NB4 (cell line): ENCODE results near the gene CAMK2D.

Source experiments
- DNase-seq: peaks from one replicate; pipeline ENCODE4 v3.0.0; 2010; ENCODE audit warnings: low read depth
- H3K4me3 ChIP-seq: one replicate; pipeline ENCODE4 v1.5.1; 2011; ENCODE audit warnings: mild to moderate bottlenecking, low read depth, low read length, moderate library complexity
- MYC ChIP-seq: IDR thresholded peaks from 2 replicates; pipeline ENCODE4 v1.6.1; 2011; ENCODE audit warnings: low read depth, low read length
- POLR2A ChIP-seq: IDR thresholded peaks from 2 replicates; pipeline ENCODE4 v1.6.1; 2011; ENCODE audit warnings: mild to moderate bottlenecking; ENCODE audit not compliant: insufficient read length; ENCODE audit errors: extremely low read depth
- TF ChIP-seq, protein P1 (sequence below): IDR thresholded peaks from one replicate; pipeline ENCODE4 v1.5.1; 2012; ENCODE audit warnings: low read depth, low read length
- TF ChIP-seq, protein P2 (sequence below): IDR thresholded peaks from 2 replicates; pipeline ENCODE4 v1.6.1; 2011; ENCODE audit warnings: low read depth, low read length

Gene CAMK2D

DNA sequence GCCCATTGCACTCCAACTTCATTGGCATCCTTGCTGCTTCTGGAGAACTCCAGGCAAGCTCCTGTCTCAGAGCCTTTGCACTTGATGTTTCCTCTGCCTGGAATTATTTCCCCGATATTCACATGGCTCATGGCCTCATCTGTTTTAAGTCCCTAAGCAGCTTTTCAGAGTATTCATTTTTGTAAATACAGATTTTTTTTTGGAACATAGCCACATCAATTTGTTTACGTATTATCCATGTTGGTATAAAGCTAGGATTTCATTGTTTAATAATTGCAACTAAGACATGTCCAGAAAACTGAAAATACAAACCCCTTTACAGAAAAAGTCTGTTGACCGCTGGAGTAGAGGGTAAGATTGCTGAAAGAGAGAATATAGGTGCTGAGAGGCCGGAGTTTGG lies 142.0 kb downstream of the CAMK2D start:
- no peak for DNase-seq
- no peak overlapping the region for H3K4me3 ChIP-seq
- TF ChIP-seq POLR2A: no peak
- TF ChIP-seq, protein P1, sequence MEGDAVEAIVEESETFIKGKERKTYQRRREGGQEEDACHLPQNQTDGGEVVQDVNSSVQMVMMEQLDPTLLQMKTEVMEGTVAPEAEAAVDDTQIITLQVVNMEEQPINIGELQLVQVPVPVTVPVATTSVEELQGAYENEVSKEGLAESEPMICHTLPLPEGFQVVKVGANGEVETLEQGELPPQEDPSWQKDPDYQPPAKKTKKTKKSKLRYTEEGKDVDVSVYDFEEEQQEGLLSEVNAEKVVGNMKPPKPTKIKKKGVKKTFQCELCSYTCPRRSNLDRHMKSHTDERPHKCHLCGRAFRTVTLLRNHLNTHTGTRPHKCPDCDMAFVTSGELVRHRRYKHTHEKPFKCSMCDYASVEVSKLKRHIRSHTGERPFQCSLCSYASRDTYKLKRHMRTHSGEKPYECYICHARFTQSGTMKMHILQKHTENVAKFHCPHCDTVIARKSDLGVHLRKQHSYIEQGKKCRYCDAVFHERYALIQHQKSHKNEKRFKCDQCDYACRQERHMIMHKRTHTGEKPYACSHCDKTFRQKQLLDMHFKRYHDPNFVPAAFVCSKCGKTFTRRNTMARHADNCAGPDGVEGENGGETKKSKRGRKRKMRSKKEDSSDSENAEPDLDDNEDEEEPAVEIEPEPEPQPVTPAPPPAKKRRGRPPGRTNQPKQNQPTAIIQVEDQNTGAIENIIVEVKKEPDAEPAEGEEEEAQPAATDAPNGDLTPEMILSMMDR: no peak
- no peak for TF ChIP-seq MYC
- TF ChIP-seq, protein P2, sequence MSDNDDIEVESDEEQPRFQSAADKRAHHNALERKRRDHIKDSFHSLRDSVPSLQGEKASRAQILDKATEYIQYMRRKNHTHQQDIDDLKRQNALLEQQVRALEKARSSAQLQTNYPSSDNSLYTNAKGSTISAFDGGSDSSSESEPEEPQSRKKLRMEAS: no peak

DNA sequence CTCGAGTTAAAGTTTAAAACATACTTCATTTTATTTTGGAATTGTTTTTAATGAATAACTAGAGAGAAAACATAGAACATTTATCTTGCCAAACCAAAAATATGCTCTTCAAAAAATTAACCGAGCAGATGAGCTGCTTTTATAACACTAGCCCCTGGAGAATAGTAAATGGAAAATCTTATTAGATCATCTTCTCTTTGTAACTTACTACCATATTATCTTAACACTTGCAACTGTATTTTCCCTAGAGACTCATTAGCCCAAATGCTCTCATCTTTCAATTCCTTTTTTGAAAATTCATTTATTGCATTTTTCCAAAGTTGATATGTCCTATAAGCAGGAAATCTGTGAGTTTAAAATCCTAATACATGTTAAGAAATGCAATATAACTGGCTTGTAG lies 143.3 kb downstream of the CAMK2D start:
- H3K4me3 ChIP-seq: no peak overlapping the region
- TF ChIP-seq, protein P1: no peak
- TF ChIP-seq, protein P2: no peak
- TF ChIP-seq POLR2A: no peak
- TF ChIP-seq MYC: no peak
- DNase-seq: no peak

DNA sequence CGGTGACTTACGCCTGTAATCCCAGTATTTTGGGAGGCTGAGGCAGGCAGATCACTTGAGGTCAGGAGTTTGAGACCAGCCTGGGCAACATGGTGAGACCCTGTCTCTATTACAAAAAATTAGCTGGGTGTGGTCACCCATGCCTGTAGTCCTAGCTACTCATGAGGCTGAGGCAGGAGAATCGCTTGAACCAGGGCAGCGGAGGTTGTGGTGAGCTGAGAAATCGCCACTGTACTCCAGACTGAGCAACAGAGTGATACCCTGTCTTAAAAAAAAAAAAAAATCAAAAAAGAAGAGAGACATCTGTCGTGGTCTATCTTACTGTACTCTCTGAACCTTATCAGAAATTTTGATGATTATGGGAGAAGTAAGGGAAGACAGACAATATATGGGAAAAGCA lies 144.3 kb downstream of the CAMK2D start:
- DNase-seq: no peak
- no peak for TF ChIP-seq MYC
- no peak for TF ChIP-seq POLR2A
- TF ChIP-seq, protein P2: no peak
- TF ChIP-seq, protein P1: no peak
- no peak overlapping the region for H3K4me3 ChIP-seq

DNA sequence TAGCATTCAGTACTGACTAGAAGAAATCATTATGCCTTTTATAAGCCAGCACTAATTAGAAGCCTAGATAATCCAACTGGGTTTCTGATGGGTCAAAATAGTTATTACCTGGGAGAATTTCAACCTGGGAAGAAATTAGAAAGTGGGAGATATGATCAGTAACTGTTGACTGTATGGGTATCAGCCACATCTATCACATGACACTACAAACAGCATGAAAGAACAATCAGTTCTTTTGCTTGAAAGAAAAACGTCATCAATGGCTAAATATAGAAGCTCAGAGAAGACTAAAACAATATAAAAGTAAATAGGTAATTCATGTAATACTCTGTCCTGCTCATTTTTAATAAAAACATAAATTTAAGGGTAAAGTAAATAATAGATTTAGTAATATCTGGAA lies 145.1 kb downstream of the CAMK2D start:
- no peak overlapping the region for H3K4me3 ChIP-seq
- no peak for DNase-seq
- TF ChIP-seq POLR2A (no peak), MYC (no peak)
- TF ChIP-seq, protein P1: no peak
- TF ChIP-seq, protein P2: no peak

DNA sequence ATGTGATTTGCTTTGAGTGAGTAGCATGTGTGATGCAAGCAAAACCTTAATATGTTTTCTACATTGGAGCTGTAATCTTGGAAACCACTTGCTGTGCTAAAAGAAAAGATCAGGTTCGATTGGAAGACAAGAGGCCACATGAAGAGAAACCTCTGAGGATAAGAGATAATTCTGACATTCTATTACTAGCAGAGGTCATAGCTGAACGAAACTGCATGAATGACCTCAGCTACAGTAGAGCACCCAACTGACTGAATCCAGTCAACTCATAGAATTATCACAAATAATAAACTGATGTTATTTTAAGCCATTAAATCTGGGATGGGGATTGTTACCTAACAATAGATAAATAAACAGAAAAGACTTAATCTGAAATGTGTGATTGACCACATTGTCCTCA lies 147.1 kb downstream of the CAMK2D start:
- no peak for DNase-seq
- no peak overlapping the region for H3K4me3 ChIP-seq
- TF ChIP-seq POLR2A (no peak), MYC (no peak)
- TF ChIP-seq, protein P1: no peak
- TF ChIP-seq, protein P2: no peak

DNA sequence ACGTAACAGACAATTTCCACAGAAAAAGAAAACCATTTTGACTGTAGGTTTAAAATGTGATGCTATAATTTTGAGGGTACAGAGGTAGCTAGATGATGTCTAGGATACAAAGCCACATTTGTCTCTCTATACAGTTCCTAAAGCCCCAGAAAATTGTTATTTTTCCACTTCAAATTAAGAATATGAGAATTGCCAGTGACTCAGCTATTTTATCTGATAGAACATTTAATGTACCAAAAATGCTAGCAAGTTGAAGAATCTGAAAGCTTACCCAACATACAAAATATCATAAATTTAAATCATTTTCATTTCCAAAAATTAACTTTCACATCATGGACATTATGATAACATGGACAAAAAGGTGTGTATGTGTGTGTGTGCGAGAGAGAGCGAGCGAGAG lies 148.0 kb downstream of the CAMK2D start:
- H3K4me3 ChIP-seq: no peak overlapping the region
- no peak for DNase-seq
- TF ChIP-seq MYC (no peak), POLR2A (no peak)
- TF ChIP-seq, protein P1: no peak
- TF ChIP-seq, protein P2: no peak
